Prostate gland (tissue), 2 donors: ENCODE results near the gene PCIF1. TPM values are rescaled to one million over a fixed set of nuclear protein-coding genes. Genes with fewer than 3 reads are reported as not detected.
"Not testable (repeated sequence)": the region's sequence is repeated elsewhere in the genome, so short reads cannot be mapped to it uniquely, and the experiment has no call there.

ENCODE experiments used
- DNase-seq: peaks from one replicate; pipeline ENCODE4 v3.0.0-alpha.2; 2019; ENCODE audit warnings: low spot score
- H3K27ac ChIP-seq, 2 donors: fragments of 200-600 bp; sonication (generic); 2 replicates each; pipeline ENCODE4 v1.5.1; 2017 to 2019
- H3K27me3 ChIP-seq: fragments of 200-600 bp; sonication (generic); replicated peaks from 2 replicates; pipeline ENCODE4 v1.5.1; 2019; ENCODE audit not compliant: insufficient read depth
- H3K36me3 ChIP-seq, 2 donors: fragments of 200-600 bp; sonication (generic); 1 replicate in 1 of 2; 2 replicates in 1 of 2; pipeline versions ENCODE4 v1.5.1 to v1.8.1; 2017 to 2019
- H3K4me1 ChIP-seq: fragments of 200-600 bp; sonication (generic); replicated peaks from 2 replicates; pipeline ENCODE4 v1.5.1; 2019
- H3K4me3 ChIP-seq, 2 donors: fragments of 200-600 bp; sonication (generic); 2 replicates each; pipeline ENCODE4 v1.5.1; 2017 to 2019
- H3K9me3 ChIP-seq: fragments of 200-600 bp; sonication (generic); 2 replicates; pipeline ENCODE4 v1.5.1; 2017
- CTCF ChIP-seq, 4 experiments: fragments of 200-600 bp in 2 of 4; fragments of 450-650 bp in 2 of 4; sonication (generic) in 2 of 4; IDR thresholded peaks; 1 replicate in 3 of 4; 2 replicates in 1 of 4; pipeline ENCODE4 v1.5.1; 2016 to 2019; ENCODE audit warnings: antibody characterized with exemption in 4 of 4, mild to moderate bottlenecking in 2 of 4, moderate library complexity in 2 of 4
- POLR2A ChIP-seq: fragments of 450-650 bp; IDR thresholded peaks from one replicate; pipeline ENCODE4 v1.6.1; 2016; ENCODE audit warnings: antibody characterized with exemption, mild to moderate bottlenecking
- POLR2AphosphoS5 ChIP-seq: sonication (generic); formaldehyde crosslinking; IDR thresholded peaks from one replicate; pipeline ENCODE4 v1.6.1; 2017; ENCODE audit warnings: antibody characterized with exemption
- WGBS: methylation state at CpG from one replicate; pipeline ENCODE4 v1.1.5; 2018; 5-methylcytosine and 5-hydroxymethylcytosine counted together
- intact Hi-C: fragments of 100-400 bp; cut with DNase I; formaldehyde crosslinking; loops from one replicate; pipeline ENCODE4 v1.14.2; 2022
- total RNA-seq, 2 donors: library from RNA; depleted of rRNA; stranded (reverse); fragments of >200 nt; gene quantifications; one replicate each; pipeline ENCODE4 v1.1.0, GENCODE V29; 2016

Gene PCIF1
- total RNA-seq, 2 donors from 2014 or later, result 39.8 to 54.9 TPM

- no peaks in the 10 kb centered on the region for H3K9me3 ChIP-seq
- H3K4me3 ChIP-seq, result no peak overlapping the region
- no peaks in the 10 kb centered on the region for H3K27me3 ChIP-seq
- 77% methylated on average over 2 of the region's 2 CpGs for WGBS
- TF ChIP-seq POLR2AphosphoS5 (no peak), CTCF (IDR thresholded peaks at IDR 0.05) (no peak), POLR2A (no peak)
- H3K4me1 ChIP-seq, result no peaks in the 10 kb centered on the region
- H3K36me3 ChIP-seq, result no peaks in the 10 kb centered on the region
- H3K27ac ChIP-seq, result no peak overlapping the region
- DNase-seq, result no peak
- intact Hi-C loops, result loop anchor here (10.0 kb wide), 1 partner anchor 68 kb away; no protein-coding TSS in a partner anchor
Measured at GRCh38 chr20:45897289-45897688, 37.2 kb upstream of the PCIF1 start.

- Histone ChIP-seq H3K36me3 (no peaks in the 10 kb centered on the region), H3K9me3 (no peaks in the 10 kb centered on the region), H3K27ac (no peak overlapping the region), H3K4me3 (no peak overlapping the region), H3K27me3 (no peaks in the 10 kb centered on the region), H3K4me1 (no peaks in the 10 kb centered on the region)
- WGBS, result 95% methylated on average over 7 of the region's 7 CpGs
- intact Hi-C loops, result loop anchor here (10.0 kb wide), 1 partner anchor 67 kb away; no protein-coding TSS in a partner anchor
- TF ChIP-seq POLR2AphosphoS5 (no peak), CTCF (IDR thresholded peaks at IDR 0.05) (no peak), POLR2A (no peak)
- DNase-seq, result no peak
Measured at GRCh38 chr20:45897692-45898091, 36.8 kb upstream of the PCIF1 start.

- Histone ChIP-seq H3K36me3 (no peaks in the 10 kb centered on the region), H3K27ac (no peak overlapping the region), H3K27me3 (no peaks in the 10 kb centered on the region), H3K4me1 (no peaks in the 10 kb centered on the region), H3K4me3 (no peak overlapping the region), H3K9me3 (no peaks in the 10 kb centered on the region)
- intact Hi-C loops, result loop anchor here (10.0 kb wide), 1 partner anchor 67 kb away; no protein-coding TSS in a partner anchor
- DNase-seq, result no peak
- TF ChIP-seq POLR2A, result no peak
- no peak for TF ChIP-seq POLR2AphosphoS5
- no peak for TF ChIP-seq CTCF (IDR thresholded peaks at IDR 0.05)
- 81% methylated on average over 12 of the region's 12 CpGs for WGBS
Measured at GRCh38 chr20:45898285-45898684, 36.2 kb upstream of the PCIF1 start.

- H3K9me3 ChIP-seq, result no peaks in the 10 kb centered on the region
- DNase-seq, result no peak
- H3K27ac ChIP-seq, result no peak overlapping the region
- no peaks in the 10 kb centered on the region for H3K27me3 ChIP-seq
- H3K4me1 ChIP-seq, result no peaks in the 10 kb centered on the region
- no peak for TF ChIP-seq CTCF (IDR thresholded peaks at IDR 0.05)
- TF ChIP-seq POLR2A, result no peak
- no peak for TF ChIP-seq POLR2AphosphoS5
- H3K4me3 ChIP-seq, result no peak overlapping the region
- intact Hi-C loops, result loop anchor here (10.0 kb wide), 1 partner anchor 66 kb away; no protein-coding TSS in a partner anchor
- no peaks in the 10 kb centered on the region for H3K36me3 ChIP-seq
- WGBS, result 88% methylated on average over 13 of the region's 13 CpGs
Measured at GRCh38 chr20:45899046-45899835, 35.2 kb upstream of the PCIF1 start.

- DNase-seq, H3K4me1 ChIP-seq, H3K4me3 ChIP-seq, H3K27me3 ChIP-seq, H3K36me3 ChIP-seq, H3K9me3 ChIP-seq, H3K27ac ChIP-seq, intact Hi-C loops: not testable (repeated sequence)
- 95% methylated on average over 6 of the region's 6 CpGs for WGBS
Measured at GRCh38 chr20:45901332-45901731, 33.2 kb upstream of the PCIF1 start.
